ENCODE results near the gene STATH.
"Not testable (repeated sequence)": the region's sequence is repeated elsewhere in the genome, so short reads cannot be mapped to it uniquely, and the experiment has no call there.

Gene STATH

DNA sequence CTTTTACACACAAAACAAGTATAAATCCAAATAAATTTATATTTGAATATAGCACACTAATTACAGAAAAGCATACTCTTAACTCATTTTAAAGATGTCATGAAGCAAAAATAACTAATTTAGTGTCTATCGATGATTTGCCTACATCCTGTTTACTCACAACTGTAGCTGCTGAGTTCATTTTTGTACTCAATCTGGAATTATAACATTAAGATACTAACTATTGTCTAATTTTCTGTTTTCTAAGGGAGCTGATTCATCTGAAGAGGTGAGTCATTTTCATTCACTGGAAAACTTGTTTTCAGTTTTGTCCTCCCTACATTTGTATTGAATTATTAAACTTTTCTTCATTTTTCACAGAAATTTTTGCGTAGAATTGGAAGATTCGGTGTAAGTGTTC is 3.7 kb downstream of the STATH start:
- Histone ChIP-seq H3K9me3 (ENCODE audit: control insufficient read depth in 1 of 2, low read length in 2 of 2) (no peaks in the 10 kb centered on the region), H3K9ac (ENCODE audit: low read depth in 1 of 2, low read length in 2 of 2) (no peak overlapping the region), H3K4me3 (ENCODE audit: low read depth in 1 of 2, low read length in 2 of 2) (no peak overlapping the region), H3K36me3 (ENCODE audit: control insufficient read depth in 1 of 2, insufficient read depth in 2 of 2, low read length in 2 of 2) (no peaks in the 10 kb centered on the region), H3K27ac (ENCODE audit: low read depth, low read length) (no peak overlapping the region), H3K4me1 (ENCODE audit: control insufficient read depth in 1 of 2, insufficient read depth in 2 of 2, low read length in 2 of 2) (no peaks in the 10 kb centered on the region), H3K27me3 (ENCODE audit: control insufficient read depth in 1 of 2, insufficient read depth in 2 of 2, low read length in 2 of 2) (no peaks in the 10 kb centered on the region)

DNA sequence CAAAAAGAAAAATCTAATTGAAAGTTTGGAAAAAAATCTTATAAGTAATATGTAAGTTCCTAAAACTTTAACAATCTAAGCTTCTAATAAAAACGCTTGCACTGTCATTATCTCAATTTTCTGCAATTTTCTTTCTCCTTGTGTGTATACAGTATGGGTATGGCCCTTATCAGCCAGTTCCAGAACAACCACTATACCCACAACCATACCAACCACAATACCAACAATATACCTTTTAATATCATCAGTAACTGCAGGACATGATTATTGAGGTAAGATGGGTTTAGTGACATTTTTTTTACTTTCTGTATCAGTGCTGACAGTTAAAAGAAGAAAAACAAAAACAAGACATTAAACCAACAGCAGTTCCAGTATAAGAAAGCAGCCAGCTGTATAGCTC is 4.9 kb downstream of the STATH start:
- Histone ChIP-seq H3K9ac (ENCODE audit: low read depth in 1 of 2, low read length in 2 of 2) (no peak overlapping the region), H3K4me1 (ENCODE audit: control insufficient read depth in 1 of 2, insufficient read depth in 2 of 2, low read length in 2 of 2) (no peaks in the 10 kb centered on the region), H3K9me3 (ENCODE audit: control insufficient read depth in 1 of 2, low read length in 2 of 2) (no peaks in the 10 kb centered on the region), H3K36me3 (ENCODE audit: control insufficient read depth in 1 of 2, insufficient read depth in 2 of 2, low read length in 2 of 2) (no peaks in the 10 kb centered on the region), H3K4me3 (ENCODE audit: low read depth in 1 of 2, low read length in 2 of 2) (no peak overlapping the region), H3K27ac (ENCODE audit: low read depth, low read length) (no peak overlapping the region), H3K27me3 (ENCODE audit: control insufficient read depth in 1 of 2, insufficient read depth in 2 of 2, low read length in 2 of 2) (no peaks in the 10 kb centered on the region)

DNA sequence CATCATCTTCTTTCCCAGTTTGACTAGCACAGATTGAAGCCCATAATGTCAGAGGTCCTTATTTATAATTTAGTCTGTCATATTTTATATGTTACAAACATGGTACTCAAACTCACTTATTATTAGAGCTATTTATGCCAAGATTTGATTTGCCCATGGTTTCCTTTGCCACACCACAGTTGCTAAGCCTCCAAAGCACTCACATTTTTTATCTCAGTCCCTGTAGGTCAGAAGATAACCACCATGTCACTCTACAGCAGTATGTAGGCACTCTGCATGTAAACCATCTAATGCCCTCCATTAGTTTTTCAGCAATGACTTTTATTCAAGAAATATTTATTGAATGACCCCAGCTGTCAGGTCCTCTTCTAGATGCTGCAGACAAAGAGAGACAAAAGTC is 6.7 kb downstream of the STATH start:
- Histone ChIP-seq H3K4me3 (ENCODE audit: low read depth in 1 of 2, low read length in 2 of 2) (no peak overlapping the region), H3K4me1 (ENCODE audit: control insufficient read depth in 1 of 2, insufficient read depth in 2 of 2, low read length in 2 of 2) (no peaks in the 10 kb centered on the region), H3K9me3 (ENCODE audit: control insufficient read depth in 1 of 2, low read length in 2 of 2) (no peaks in the 10 kb centered on the region), H3K27me3 (ENCODE audit: control insufficient read depth in 1 of 2, insufficient read depth in 2 of 2, low read length in 2 of 2) (no peaks in the 10 kb centered on the region), H3K9ac (ENCODE audit: low read depth in 1 of 2, low read length in 2 of 2) (no peak overlapping the region), H3K27ac (ENCODE audit: low read depth, low read length) (no peak overlapping the region), H3K36me3 (ENCODE audit: control insufficient read depth in 1 of 2, insufficient read depth in 2 of 2, low read length in 2 of 2) (no peaks in the 10 kb centered on the region)

DNA sequence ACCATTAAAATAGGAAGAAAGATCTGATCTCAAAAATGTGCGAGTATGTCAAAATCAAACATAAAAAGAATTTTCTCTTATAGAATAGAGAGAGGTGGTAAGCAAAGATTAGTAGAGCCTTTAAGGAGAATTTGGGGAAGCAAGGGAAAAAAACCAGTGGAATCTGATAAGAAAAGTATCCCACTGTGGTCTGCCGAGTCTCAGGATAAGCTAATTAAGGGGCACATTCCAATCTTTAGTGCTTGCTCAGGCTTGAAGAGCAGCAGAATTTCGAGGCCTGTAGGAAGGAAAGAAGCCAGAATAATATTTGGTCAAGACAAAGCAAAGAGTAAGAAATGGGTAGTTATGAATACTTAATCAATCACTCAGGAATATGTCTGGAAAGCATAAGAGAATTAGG is 13.0 kb downstream of the STATH start:
- Histone ChIP-seq H3K4me3 (ENCODE audit: low read depth in 1 of 2, low read length in 2 of 2) (no peak overlapping the region), H3K9ac (ENCODE audit: low read depth in 1 of 2, low read length in 2 of 2) (no peak overlapping the region), H3K36me3 (ENCODE audit: control insufficient read depth in 1 of 2, insufficient read depth in 2 of 2, low read length in 2 of 2) (no peaks in the 10 kb centered on the region), H3K27ac (ENCODE audit: low read depth, low read length) (no peak overlapping the region), H3K4me1 (ENCODE audit: control insufficient read depth in 1 of 2, insufficient read depth in 2 of 2, low read length in 2 of 2) (no peaks in the 10 kb centered on the region), H3K27me3 (ENCODE audit: control insufficient read depth in 1 of 2, insufficient read depth in 2 of 2, low read length in 2 of 2) (no peaks in the 10 kb centered on the region), H3K9me3 (ENCODE audit: control insufficient read depth in 1 of 2, low read length in 2 of 2) (peaks cover 0 to 3% of the 10 kb centered on the region in 2 donors)

DNA sequence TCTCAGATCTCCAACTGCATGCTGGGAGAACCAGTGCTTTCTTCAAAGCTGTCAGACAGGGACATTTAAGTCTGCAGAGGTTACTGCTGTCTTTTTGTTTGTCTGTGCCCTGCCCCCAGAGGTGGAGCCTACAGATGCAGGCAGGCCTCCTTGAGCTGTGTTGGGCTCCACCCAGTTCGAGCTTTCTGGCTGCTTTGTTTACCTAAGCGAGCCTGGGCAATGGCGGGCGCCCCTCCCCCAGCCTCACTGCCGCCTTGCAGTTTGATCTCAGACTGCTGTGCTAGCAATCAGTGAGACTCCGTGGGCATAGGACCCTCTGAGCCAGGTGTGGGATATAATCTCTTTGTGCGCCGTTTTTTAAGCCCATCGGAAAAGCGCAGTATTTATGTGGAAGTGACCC is 23.2 kb downstream of the STATH start:
- not testable (repeated sequence) for H3K9ac ChIP-seq (ENCODE audit: low read depth in 1 of 2, low read length in 2 of 2); H3K4me1 ChIP-seq (ENCODE audit: control insufficient read depth in 1 of 2, insufficient read depth in 2 of 2, low read length in 2 of 2); H3K4me3 ChIP-seq (ENCODE audit: low read depth in 1 of 2, low read length in 2 of 2); H3K27me3 ChIP-seq (ENCODE audit: control insufficient read depth in 1 of 2, insufficient read depth in 2 of 2, low read length in 2 of 2); H3K36me3 ChIP-seq (ENCODE audit: control insufficient read depth in 1 of 2, insufficient read depth in 2 of 2, low read length in 2 of 2); H3K27ac ChIP-seq (ENCODE audit: low read depth, low read length); H3K9me3 ChIP-seq (ENCODE audit: control insufficient read depth in 1 of 2, low read length in 2 of 2)

DNA sequence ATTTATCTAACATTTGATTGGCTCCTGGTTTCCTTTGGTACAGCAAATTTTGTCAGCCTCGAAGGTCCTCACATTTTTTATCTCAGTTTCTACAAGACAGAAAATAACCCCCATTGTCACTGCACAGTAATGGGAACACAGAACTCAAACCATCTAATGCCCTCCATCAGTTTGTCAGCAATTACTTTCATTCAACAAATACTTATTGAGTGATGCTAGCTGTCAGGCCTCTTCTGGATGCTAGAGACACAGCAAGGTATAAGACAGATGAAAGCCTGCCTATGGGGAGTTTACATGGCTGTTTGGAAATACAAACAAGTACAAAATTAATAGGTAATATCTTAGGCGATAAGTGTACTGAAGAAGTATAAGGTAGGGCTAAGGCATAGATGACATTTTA is 27.5 kb downstream of the STATH start:
- Histone ChIP-seq H3K4me1 (ENCODE audit: control insufficient read depth in 1 of 2, insufficient read depth in 2 of 2, low read length in 2 of 2) (no peaks in the 10 kb centered on the region), H3K4me3 (ENCODE audit: low read depth in 1 of 2, low read length in 2 of 2) (no peak overlapping the region), H3K9me3 (ENCODE audit: control insufficient read depth in 1 of 2, low read length in 2 of 2) (no peaks in the 10 kb centered on the region)

DNA sequence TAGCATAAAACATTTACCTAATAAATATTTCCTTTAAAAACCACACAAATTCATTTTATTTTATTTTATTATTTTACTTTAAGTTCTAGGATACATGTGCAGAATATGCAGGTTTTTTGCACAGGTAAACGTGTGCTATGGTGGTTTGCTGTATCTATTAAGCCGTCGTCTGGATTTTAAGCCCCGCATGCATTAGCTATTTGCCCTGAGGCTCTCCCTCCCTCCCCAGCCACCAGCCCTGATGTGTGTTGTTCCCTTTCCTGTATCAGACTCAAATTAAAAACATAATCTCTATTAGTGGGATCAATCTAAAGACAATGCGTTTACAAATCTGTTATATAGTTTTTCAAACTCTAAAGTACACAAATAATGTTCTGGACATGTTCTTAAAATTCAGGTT is 31.2 kb downstream of the STATH start:
- Histone ChIP-seq H3K9ac (ENCODE audit: low read depth in 1 of 2, low read length in 2 of 2) (no peak overlapping the region), H3K9me3 (ENCODE audit: control insufficient read depth in 1 of 2, low read length in 2 of 2) (no peaks in the 10 kb centered on the region), H3K27me3 (ENCODE audit: control insufficient read depth in 1 of 2, insufficient read depth in 2 of 2, low read length in 2 of 2) (no peaks in the 10 kb centered on the region), H3K4me1 (ENCODE audit: control insufficient read depth in 1 of 2, insufficient read depth in 2 of 2, low read length in 2 of 2) (no peaks in the 10 kb centered on the region), H3K4me3 (ENCODE audit: low read depth in 1 of 2, low read length in 2 of 2) (no peak overlapping the region), H3K36me3 (ENCODE audit: control insufficient read depth in 1 of 2, insufficient read depth in 2 of 2, low read length in 2 of 2) (no peaks in the 10 kb centered on the region), H3K27ac (ENCODE audit: low read depth, low read length) (no peak overlapping the region)

More for the DNA sequence above, 27.5 kb downstream of the STATH start:
- Histone ChIP-seq H3K9ac (ENCODE audit: low read depth in 1 of 2, low read length in 2 of 2) (no peak overlapping the region), H3K27ac (ENCODE audit: low read depth, low read length) (no peak overlapping the region), H3K36me3 (ENCODE audit: control insufficient read depth in 1 of 2, insufficient read depth in 2 of 2, low read length in 2 of 2) (no peaks in the 10 kb centered on the region), H3K27me3 (ENCODE audit: control insufficient read depth in 1 of 2, insufficient read depth in 2 of 2, low read length in 2 of 2) (no peaks in the 10 kb centered on the region)

DNA sequence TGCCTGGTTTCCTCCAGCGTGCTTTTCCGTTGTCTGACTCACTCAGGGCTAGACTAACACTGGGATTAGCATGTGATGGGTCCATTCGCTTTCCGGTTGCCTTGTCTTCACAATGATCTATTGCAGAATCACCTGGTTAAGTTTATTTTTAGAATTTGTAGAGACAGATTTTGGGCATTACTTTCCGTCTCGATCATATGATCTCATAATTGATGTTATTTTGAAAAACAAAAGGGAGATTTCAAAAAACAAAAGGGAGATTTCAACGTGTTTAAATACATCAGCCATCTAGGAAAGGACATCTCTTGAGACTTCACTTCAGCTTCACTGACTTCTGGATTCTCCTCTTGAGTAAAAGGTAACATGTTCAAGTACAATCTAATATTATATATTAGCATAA is 32.4 kb downstream of the STATH start, which contains the start of gene HTN3:
TSS of gene HTN3 (plus strand) at position 301 of the 400 bp plus-strand sequence. CDS start 2,282 bp downstream, outside the sequence.
- not testable (repeated sequence) for H3K27ac ChIP-seq (ENCODE audit: low read depth, low read length); H3K4me3 ChIP-seq (ENCODE audit: low read depth in 1 of 2, low read length in 2 of 2); H3K9me3 ChIP-seq (ENCODE audit: control insufficient read depth in 1 of 2, low read length in 2 of 2); H3K36me3 ChIP-seq (ENCODE audit: control insufficient read depth in 1 of 2, insufficient read depth in 2 of 2, low read length in 2 of 2); H3K9ac ChIP-seq (ENCODE audit: low read depth in 1 of 2, low read length in 2 of 2); H3K4me1 ChIP-seq (ENCODE audit: control insufficient read depth in 1 of 2, insufficient read depth in 2 of 2, low read length in 2 of 2); H3K27me3 ChIP-seq (ENCODE audit: control insufficient read depth in 1 of 2, insufficient read depth in 2 of 2, low read length in 2 of 2)

DNA sequence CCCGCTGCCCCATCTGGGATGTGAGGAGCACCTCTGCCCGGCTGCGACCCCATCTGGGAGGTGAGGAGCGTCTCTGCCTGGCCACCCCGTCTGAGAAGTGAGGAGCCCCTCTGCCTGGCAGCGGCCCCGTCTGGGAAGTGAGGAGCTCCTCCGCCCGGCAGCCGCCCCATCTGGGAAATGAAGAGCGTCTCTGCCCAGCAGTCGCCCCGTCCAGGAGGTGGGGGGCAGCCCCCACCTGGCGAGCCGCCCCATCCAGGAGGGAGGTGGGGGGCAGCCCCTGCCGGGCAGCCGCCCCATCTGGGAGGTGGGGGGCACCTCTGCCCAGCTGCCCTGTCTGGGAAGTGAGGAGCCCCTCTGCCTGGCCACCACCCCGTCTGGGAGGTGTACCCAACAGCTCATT is 41.8 kb downstream of the STATH start:
- H3K36me3 ChIP-seq (ENCODE audit: control insufficient read depth in 1 of 2, insufficient read depth in 2 of 2, low read length in 2 of 2); H3K4me1 ChIP-seq (ENCODE audit: control insufficient read depth in 1 of 2, insufficient read depth in 2 of 2, low read length in 2 of 2); H3K27me3 ChIP-seq (ENCODE audit: control insufficient read depth in 1 of 2, insufficient read depth in 2 of 2, low read length in 2 of 2); H3K27ac ChIP-seq (ENCODE audit: low read depth, low read length); H3K9me3 ChIP-seq (ENCODE audit: control insufficient read depth in 1 of 2, low read length in 2 of 2); H3K4me3 ChIP-seq (ENCODE audit: low read depth in 1 of 2, low read length in 2 of 2); H3K9ac ChIP-seq (ENCODE audit: low read depth in 1 of 2, low read length in 2 of 2): not testable (repeated sequence)

DNA sequence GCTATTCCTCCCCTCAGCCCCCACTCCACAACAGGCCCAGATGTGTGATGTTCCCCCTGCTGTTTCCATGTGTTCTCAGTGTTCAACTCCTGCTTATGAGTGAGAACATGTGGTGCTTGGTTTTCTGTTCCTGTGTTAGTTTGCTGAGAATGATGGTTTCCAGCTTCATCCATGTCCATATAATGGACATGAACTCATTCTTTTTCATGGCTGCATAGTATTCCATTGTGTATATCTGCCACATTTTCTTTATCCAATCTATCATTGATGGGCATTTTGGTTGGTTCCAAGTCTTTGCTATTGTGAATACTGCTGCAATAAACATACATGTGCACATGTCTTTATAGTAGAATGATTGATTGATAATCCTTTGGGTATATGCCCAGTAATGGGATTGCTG is 44.2 kb downstream of the STATH start:
- H3K27me3 ChIP-seq (ENCODE audit: control insufficient read depth in 1 of 2, insufficient read depth in 2 of 2, low read length in 2 of 2); H3K27ac ChIP-seq (ENCODE audit: low read depth, low read length); H3K9me3 ChIP-seq (ENCODE audit: control insufficient read depth in 1 of 2, low read length in 2 of 2); H3K9ac ChIP-seq (ENCODE audit: low read depth in 1 of 2, low read length in 2 of 2); H3K4me1 ChIP-seq (ENCODE audit: control insufficient read depth in 1 of 2, insufficient read depth in 2 of 2, low read length in 2 of 2); H3K4me3 ChIP-seq (ENCODE audit: low read depth in 1 of 2, low read length in 2 of 2); H3K36me3 ChIP-seq (ENCODE audit: control insufficient read depth in 1 of 2, insufficient read depth in 2 of 2, low read length in 2 of 2): not testable (repeated sequence)

DNA sequence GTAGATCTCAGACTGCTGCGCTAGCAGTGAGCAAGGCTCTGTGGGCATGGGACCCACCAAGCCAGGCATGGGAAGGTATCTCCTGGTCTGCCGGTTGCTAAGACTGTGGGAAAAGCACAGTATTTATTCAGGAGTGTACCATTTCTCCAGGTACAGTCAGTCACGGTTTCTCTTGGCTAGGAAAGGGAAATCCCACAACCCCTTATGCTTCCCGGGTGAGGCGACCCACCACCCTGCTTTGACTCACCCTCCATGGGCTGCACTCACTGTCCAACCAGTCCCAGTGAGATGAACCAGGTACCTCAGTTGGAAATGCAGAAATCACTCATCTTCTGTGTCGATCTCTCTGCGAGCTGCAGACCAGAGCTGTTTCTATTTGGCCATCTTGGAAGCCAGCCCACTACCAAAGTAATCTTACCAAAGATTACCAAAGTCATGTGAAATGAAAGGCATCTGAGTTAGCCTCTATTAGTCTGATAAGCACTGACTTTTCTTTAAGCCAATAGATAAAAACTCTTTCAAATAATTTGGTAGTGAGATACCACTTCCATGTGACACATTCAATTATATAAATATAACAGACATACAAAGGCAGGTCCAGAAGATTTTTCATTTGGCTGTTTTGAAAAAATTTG is 46.0 kb downstream of the STATH start:
- H3K4me1 ChIP-seq (ENCODE audit: control insufficient read depth in 1 of 2, insufficient read depth in 2 of 2, low read length in 2 of 2) = no peaks in the 10 kb centered on the region
- H3K36me3 ChIP-seq (ENCODE audit: control insufficient read depth in 1 of 2, insufficient read depth in 2 of 2, low read length in 2 of 2) = no peaks in the 10 kb centered on the region
- H3K27ac ChIP-seq (ENCODE audit: low read depth, low read length) = no peak overlapping the region
- H3K4me3 ChIP-seq (ENCODE audit: low read depth in 1 of 2, low read length in 2 of 2) = no peak overlapping the region
- H3K9me3 ChIP-seq (ENCODE audit: control insufficient read depth in 1 of 2, low read length in 2 of 2) = no peaks in the 10 kb centered on the region
- no peak overlapping the region for H3K9ac ChIP-seq (ENCODE audit: low read depth in 1 of 2, low read length in 2 of 2)
- no peaks in the 10 kb centered on the region for H3K27me3 ChIP-seq (ENCODE audit: control insufficient read depth in 1 of 2, insufficient read depth in 2 of 2, low read length in 2 of 2)
